ENCODE data around the gene LRBA.
"Not testable (repeated sequence)": the region's sequence is repeated elsewhere in the genome, so short reads cannot be mapped to it uniquely, and the experiment has no call there.

LRBA gene

DNA sequence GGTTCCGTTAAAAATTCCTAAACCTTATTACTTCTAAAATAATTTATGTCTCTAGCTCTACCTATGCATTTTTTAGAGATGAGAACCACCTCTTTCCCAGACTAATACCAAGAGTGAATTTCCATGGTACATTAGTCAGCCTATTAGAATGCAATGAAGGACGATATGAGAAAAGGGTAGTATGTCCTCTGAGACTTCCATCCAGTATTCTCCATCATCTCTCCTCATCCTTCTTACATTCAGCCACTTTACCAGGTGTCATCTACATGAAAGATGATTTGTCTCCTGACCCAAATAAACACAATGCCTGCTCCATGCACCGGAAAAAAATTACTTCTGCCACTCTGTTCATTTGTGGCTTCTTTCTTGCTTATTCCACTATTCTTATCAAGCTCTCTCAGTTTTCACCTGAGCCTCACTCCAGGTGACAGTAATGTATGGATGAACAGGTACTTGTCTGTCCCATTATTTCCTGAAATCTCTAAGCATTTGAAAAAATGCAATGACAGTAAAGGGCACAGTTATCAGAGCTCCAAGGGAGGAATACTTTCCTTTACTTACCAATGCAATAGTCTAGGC is 335.2 kb downstream of the LRBA start:
- in situ Hi-C loops (cut with MboI; ENCODE audit: low pct_unique_long_range_greater_than_20kb, low sequenced_read_pairs, unreplicated experiment), result no loop called here
- no peak for DNase-seq (ENCODE audit: low spot score)
- TF ChIP-seq CTCF (IDR thresholded peaks at IDR 0.05; ENCODE audit: extremely low read depth, insufficient read depth, missing control alignments), result no peak

GRCh38 chr4:150679018-150679764 is 335.9 kb downstream of the LRBA start:
- no peak for DNase-seq (ENCODE audit: low spot score)
- in situ Hi-C loops (cut with MboI; ENCODE audit: low pct_unique_long_range_greater_than_20kb, low sequenced_read_pairs, unreplicated experiment), result no loop called here
- TF ChIP-seq CTCF (IDR thresholded peaks at IDR 0.05; ENCODE audit: extremely low read depth, insufficient read depth, missing control alignments), result no peak

DNA sequence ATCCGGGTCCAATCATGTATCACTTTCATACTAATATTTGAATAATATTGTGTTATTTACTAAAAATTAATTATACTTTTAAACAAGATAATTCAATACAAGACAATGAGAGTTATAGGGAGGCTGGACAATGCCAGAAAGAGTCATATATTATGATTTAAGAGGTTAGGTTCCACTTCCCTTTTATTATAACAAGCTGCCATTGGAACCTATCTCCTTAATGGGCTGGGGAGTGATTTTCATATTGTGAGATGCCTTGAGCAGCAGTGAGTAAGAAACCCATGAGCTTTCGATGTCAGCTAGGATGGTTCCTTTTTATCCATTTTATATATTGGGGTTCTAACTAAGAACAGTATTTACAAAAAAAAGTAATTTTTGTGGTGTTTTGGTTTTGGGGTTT is 341.3 kb downstream of the LRBA start:
- in situ Hi-C loops (cut with MboI; ENCODE audit: low pct_unique_long_range_greater_than_20kb, low sequenced_read_pairs, unreplicated experiment), result no loop called here
- no peak for TF ChIP-seq CTCF (IDR thresholded peaks at IDR 0.05; ENCODE audit: extremely low read depth, insufficient read depth, missing control alignments)
- no peak for DNase-seq (ENCODE audit: low spot score)

DNA sequence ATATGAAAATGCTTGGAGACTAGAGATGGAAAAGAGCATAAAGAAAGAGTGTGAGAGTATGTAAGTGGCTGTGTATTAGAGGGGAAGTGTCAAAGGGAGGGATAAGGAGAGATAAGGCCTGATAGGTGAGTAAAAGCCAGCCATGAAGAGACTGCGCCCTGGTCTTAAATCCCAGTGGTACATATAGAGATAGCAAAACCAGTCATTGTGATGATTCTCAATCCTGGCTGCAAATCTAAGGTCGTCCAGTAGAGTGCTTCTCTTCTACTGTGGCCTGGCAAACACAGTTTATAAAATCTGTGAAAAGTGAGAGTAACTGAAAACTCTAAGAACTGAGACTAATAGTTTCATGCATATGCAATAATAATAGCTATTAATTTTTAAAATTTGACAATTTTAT is 346.3 kb downstream of the LRBA start:
- TF ChIP-seq CTCF (IDR thresholded peaks at IDR 0.05; ENCODE audit: extremely low read depth, insufficient read depth, missing control alignments), result no peak
- in situ Hi-C loops (cut with MboI; ENCODE audit: low pct_unique_long_range_greater_than_20kb, low sequenced_read_pairs, unreplicated experiment), result no loop called here
- DNase-seq (ENCODE audit: low spot score), result no peak

- DNase-seq (ENCODE audit: low spot score), result no peak
- in situ Hi-C loops (cut with MboI; ENCODE audit: low pct_unique_long_range_greater_than_20kb, low sequenced_read_pairs, unreplicated experiment), result no loop called here
- no peak for TF ChIP-seq CTCF (IDR thresholded peaks at IDR 0.05; ENCODE audit: extremely low read depth, insufficient read depth, missing control alignments)
These were observed 350.1 kb downstream of the LRBA start for GRCh38 chr4:150664935-150665334.

- in situ Hi-C loops (cut with MboI; ENCODE audit: low pct_unique_long_range_greater_than_20kb, low sequenced_read_pairs, unreplicated experiment), result no loop called here
- DNase-seq (ENCODE audit: low spot score), result no peak
- TF ChIP-seq CTCF (IDR thresholded peaks at IDR 0.05; ENCODE audit: extremely low read depth, insufficient read depth, missing control alignments), result no peak
These were observed 352.4 kb downstream of the LRBA start for GRCh38 chr4:150662686-150663085.

- DNase-seq (ENCODE audit: low spot score); in situ Hi-C loops (cut with MboI; ENCODE audit: low pct_unique_long_range_greater_than_20kb, low sequenced_read_pairs, unreplicated experiment): not testable (repeated sequence)
These were observed 353.5 kb downstream of the LRBA start for GRCh38 chr4:150661551-150661950.

- in situ Hi-C loops (cut with MboI; ENCODE audit: low pct_unique_long_range_greater_than_20kb, low sequenced_read_pairs, unreplicated experiment); DNase-seq (ENCODE audit: low spot score): not testable (repeated sequence)
These were observed 356.8 kb downstream of the LRBA start for GRCh38 chr4:150658258-150658657.

Data from GM13977 (cell line).